Neuronal stem cell (in vitro differentiated cells): ENCODE results near the gene VTI1A.

ENCODE experiments used
- DNase-seq: peaks from one replicate; pipeline ENCODE4 v3.0.0-alpha.2; 2013; ENCODE audit warnings: low spot score
- H2AFZ ChIP-seq: one replicate; pipeline ENCODE4 v1.6.1; 2013; ENCODE audit warnings: mild to moderate bottlenecking, low read length, inconsistent platforms
- H2AK5ac ChIP-seq: 2 replicates; pipeline ENCODE4 v1.6.1; 2013; ENCODE audit warnings: low read depth, mild to moderate bottlenecking, inconsistent platforms, low read length, moderate library complexity, mixed read lengths
- H2BK120ac ChIP-seq: 2 replicates; pipeline ENCODE4 v1.6.1; 2013; ENCODE audit warnings: low read depth, mild to moderate bottlenecking, inconsistent platforms, low read length, moderate library complexity, mixed read lengths
- H2BK12ac ChIP-seq: one replicate; pipeline ENCODE4 v1.6.1; 2013; ENCODE audit warnings: low read length, inconsistent platforms
- H2BK15ac ChIP-seq: 2 replicates; pipeline ENCODE4 v1.6.1; 2013; ENCODE audit warnings: mild to moderate bottlenecking, low read length, inconsistent platforms, mixed read lengths
- H2BK5ac ChIP-seq: one replicate; pipeline ENCODE4 v1.6.1; 2013; ENCODE audit warnings: inconsistent platforms, mild to moderate bottlenecking, low read length, moderate library complexity
- H3K14ac ChIP-seq: one replicate; pipeline ENCODE4 v1.6.1; 2013; ENCODE audit warnings: low read length, inconsistent platforms
- H3K18ac ChIP-seq: 2 replicates; pipeline ENCODE4 v1.6.1; 2013; ENCODE audit warnings: low read length, inconsistent platforms
- H3K23ac ChIP-seq: 2 replicates; pipeline ENCODE4 v1.6.1; 2013; ENCODE audit warnings: low read depth, mild to moderate bottlenecking, mixed read lengths, low read length, inconsistent platforms; ENCODE audit not compliant: poor library complexity
- H3K27ac ChIP-seq: replicated peaks from 3 replicates; pipeline ENCODE4 v1.5.1; 2013; ENCODE audit warnings: low read length, inconsistent platforms
- H3K27me3 ChIP-seq, 3 experiments: 2 replicates each; pipeline ENCODE4 v1.6.1; 2013; ENCODE audit warnings: low read length in 3 of 3, mild to moderate bottlenecking in 2 of 3, inconsistent platforms in 1 of 3, low read depth in 1 of 3, mixed read lengths in 1 of 3, moderate library complexity in 1 of 3; ENCODE audit not compliant: control insufficient read depth in 3 of 3, insufficient read depth in 3 of 3
- H3K36me3 ChIP-seq, 2 donors: replicated peaks in 1 of 2; 2 replicates each; pipeline ENCODE4 v1.6.1; 2013; ENCODE audit warnings: low read length in 2 of 2; ENCODE audit not compliant: control insufficient read depth in 2 of 2, insufficient read depth in 2 of 2
- H3K4ac ChIP-seq: 2 replicates; pipeline ENCODE4 v1.6.1; 2013; ENCODE audit warnings: inconsistent platforms, mild to moderate bottlenecking, low read length, moderate library complexity
- H3K4me1 ChIP-seq, 2 donors: 1 replicate in 1 of 2; 2 replicates in 1 of 2; pipeline ENCODE4 v1.6.1; 2013; ENCODE audit warnings: low read length in 2 of 2, low read depth in 1 of 2; ENCODE audit not compliant: control insufficient read depth in 2 of 2, insufficient read depth in 1 of 2
- H3K4me2 ChIP-seq: one replicate; pipeline ENCODE4 v1.6.1; 2013; ENCODE audit warnings: mild to moderate bottlenecking, low read length, inconsistent platforms; ENCODE audit not compliant: insufficient read depth, poor library complexity, severe bottlenecking
- H3K4me3 ChIP-seq, 2 donors: 2 replicates each; pipeline ENCODE4 v1.5.1; 2013; ENCODE audit warnings: low read length in 2 of 2, mild to moderate bottlenecking in 2 of 2, inconsistent platforms in 1 of 2, moderate library complexity in 1 of 2
- H3K79me1 ChIP-seq: one replicate; pipeline ENCODE4 v1.6.1; 2013; ENCODE audit warnings: low read depth, mild to moderate bottlenecking, inconsistent platforms, low read length, moderate library complexity
- H3K9ac ChIP-seq: one replicate; pipeline ENCODE4 v1.6.1; 2013; ENCODE audit warnings: mild to moderate bottlenecking, low read depth, low read length, inconsistent platforms; ENCODE audit not compliant: poor library complexity
- H3K9me3 ChIP-seq, 2 donors: replicated peaks in 1 of 2; 2 replicates each; pipeline versions ENCODE3 to v1.6.1; 2013; ENCODE audit warnings: low read length in 2 of 2, mild to moderate bottlenecking in 2 of 2, inconsistent platforms in 1 of 2, low read depth in 1 of 2, mixed read lengths in 1 of 2, moderate library complexity in 1 of 2; ENCODE audit not compliant: control insufficient read depth in 2 of 2, insufficient read depth in 1 of 2
- H4K8ac ChIP-seq: one replicate; pipeline ENCODE4 v1.6.1; 2013; ENCODE audit warnings: low read depth, mild to moderate bottlenecking, inconsistent platforms, low read length, moderate library complexity
- H4K91ac ChIP-seq: one replicate; pipeline ENCODE4 v1.6.1; 2013; ENCODE audit warnings: low read length, low read depth, mild to moderate bottlenecking, inconsistent platforms; ENCODE audit not compliant: poor library complexity
- WGBS, 2 donors: extraction: QIAGEN DNeasy Blood & Tissue Kit; methylation state at CpG; one replicate each; pipeline ENCODE4 v1.1.7; 2013; ENCODE audit warnings: missing lambda C conversion rate in 2 of 2, mixed read lengths in 1 of 2; ENCODE audit not compliant: insufficient read length in 2 of 2, insufficient replicate concordance in 1 of 2; ENCODE audit errors: extremely low coverage in 2 of 2; 5-methylcytosine and 5-hydroxymethylcytosine counted together

The VTI1A gene

GRCh38 chr10:112557197-112557596 lies 110.2 kb downstream of the VTI1A start:
- Histone ChIP-seq H3K27ac (no peak overlapping the region), H2BK12ac (no peak overlapping the region)
- no CpG with 5 or more reads among the region's 2 CpGs for WGBS, 2 donors

GRCh38 chr10:112558476-112559142 lies 111.6 kb downstream of the VTI1A start:
- H3K9ac ChIP-seq = no peak overlapping the region
- WGBS, 2 donors = no CpG with 5 or more reads among the region's 4 CpGs

More at GRCh38 chr10:112557197-112557596, 110.2 kb downstream of the VTI1A start:
- Histone ChIP-seq H4K8ac (no peak overlapping the region), H2BK5ac (no peak overlapping the region), H2AFZ (no peak overlapping the region), H3K23ac (no peak overlapping the region), H3K4me3 (no peak overlapping the region), H3K4ac (no peak overlapping the region), H3K4me1 (peaks cover 5 to 10% of the 10 kb centered on the region in 2 donors), H3K36me3 (no peaks in the 10 kb centered on the region), H3K79me1 (no peaks in the 10 kb centered on the region), H3K27me3 (no peaks in the 10 kb centered on the region), H2BK120ac (no peak overlapping the region), H3K4me2 (no peak overlapping the region), H3K18ac (no peak overlapping the region), H3K9me3 (peaks cover 0 to 3% of the 10 kb centered on the region in 2 donors), H4K91ac (no peak overlapping the region), H3K9ac (no peak overlapping the region), H2AK5ac (no peak overlapping the region), H3K14ac (no peak overlapping the region), H2BK15ac (no peak overlapping the region)
- no peak for DNase-seq

GRCh38 chr10:112559349-112559748 lies 112.3 kb downstream of the VTI1A start:
- Histone ChIP-seq H3K79me1 (no peaks in the 10 kb centered on the region), H2BK15ac (no peak overlapping the region), H3K18ac (no peak overlapping the region), H3K4ac (no peak overlapping the region), H4K91ac (no peak overlapping the region), H3K14ac (no peak overlapping the region), H2BK12ac (no peak overlapping the region), H4K8ac (no peak overlapping the region), H3K4me2 (no peak overlapping the region), H3K36me3 (no peaks in the 10 kb centered on the region), H2BK5ac (no peak overlapping the region), H3K4me1 (peaks cover 5 to 16% of the 10 kb centered on the region in 2 donors), H3K27me3 (no peaks in the 10 kb centered on the region), H3K23ac (no peak overlapping the region), H3K9ac (no peak overlapping the region), H3K27ac (no peak overlapping the region), H2BK120ac (no peak overlapping the region), H3K9me3 (no peaks in the 10 kb centered on the region), H2AK5ac (no peak overlapping the region), H2AFZ (no peak overlapping the region), H3K4me3 (no peak overlapping the region)
- DNase-seq = no peak
- no CpG with 5 or more reads among the region's 4 CpGs for WGBS, 2 donors

More at GRCh38 chr10:112558476-112559142, 111.6 kb downstream of the VTI1A start:
- no peak overlapping the region for H3K4me2 ChIP-seq
- DNase-seq = no peak
- no peak overlapping the region for H2BK120ac ChIP-seq
- no peak overlapping the region for H3K4ac ChIP-seq
- H3K4me1 ChIP-seq = peaks cover 5 to 16% of the 10 kb centered on the region in 2 donors
- no peaks in the 10 kb centered on the region for H3K27me3 ChIP-seq
- no peak overlapping the region for H2AK5ac ChIP-seq
- no peaks in the 10 kb centered on the region for H3K36me3 ChIP-seq
- H3K79me1 ChIP-seq = no peaks in the 10 kb centered on the region
- no peak overlapping the region for H3K4me3 ChIP-seq
- no peaks in the 10 kb centered on the region for H3K9me3 ChIP-seq
- no peak overlapping the region for H3K14ac ChIP-seq
- no peak overlapping the region for H3K18ac ChIP-seq
- no peak overlapping the region for H3K23ac ChIP-seq
- no peak overlapping the region for H2BK12ac ChIP-seq
- H3K27ac ChIP-seq = no peak overlapping the region
- H2BK5ac ChIP-seq = no peak overlapping the region
- H4K91ac ChIP-seq = no peak overlapping the region
- H2BK15ac ChIP-seq = no peak overlapping the region
- no peak overlapping the region for H2AFZ ChIP-seq
- no peak overlapping the region for H4K8ac ChIP-seq

GRCh38 chr10:112562122-112562521 lies 115.1 kb downstream of the VTI1A start:
- Histone ChIP-seq H2AFZ (no peak overlapping the region), H3K23ac (no peak overlapping the region), H3K79me1 (no peaks in the 10 kb centered on the region), H2BK15ac (no peak overlapping the region), H2AK5ac (no peak overlapping the region), H3K18ac (no peak overlapping the region), H2BK120ac (no peak overlapping the region), H3K27me3 (no peaks in the 10 kb centered on the region), H3K14ac (no peak overlapping the region), H3K4me2 (no peak overlapping the region), H3K9ac (no peak overlapping the region), H3K27ac (no peak overlapping the region), H3K9me3 (no peaks in the 10 kb centered on the region), H2BK12ac (no peak overlapping the region), H4K91ac (no peak overlapping the region), H3K36me3 (no peaks in the 10 kb centered on the region), H2BK5ac (no peak overlapping the region), H3K4ac (no peak overlapping the region), H3K4me3 (no peak overlapping the region), H4K8ac (no peak overlapping the region), H3K4me1 (peaks cover 11 to 16% of the 10 kb centered on the region in 2 donors)
- no peak for DNase-seq
- no CpG with 5 or more reads among the region's 3 CpGs for WGBS, 2 donors
